B cell (primary cell): ENCODE measurements around the gene TDRD5. TPM values are rescaled to one million over a fixed set of nuclear protein-coding genes. Genes with fewer than 3 reads are reported as not detected.

Experiments
- ATAC-seq: fragments of 200-7000 bp; cut with Tn5 transposase; one replicate; pipeline ENCODE4 v1.10.0; 2021; ENCODE audit warnings: low read depth, mild to moderate bottlenecking, moderate number of reproducible peaks, moderate library complexity
- CTCF ChIA-PET: fragments of 350-600 bp; sonication (Branson Sonifier 250); formaldehyde crosslinking; loops from one replicate; lab custom pipeline; 2021; ENCODE audit warnings: antibody characterized with exemption, inconsistent platforms; lab: Charles Lee
- POLR2A ChIA-PET: fragments of 350-600 bp; sonication (Branson Sonifier 250); formaldehyde crosslinking; loops from one replicate; lab custom pipeline; 2021; ENCODE audit warnings: antibody characterized with exemption; lab: Charles Lee
- DNase-seq: peaks from one replicate; pipeline ENCODE4 v3.0.0; 2013
- H2AFZ ChIP-seq: 2 replicates; pipeline ENCODE4 v1.6.1; 2012; ENCODE audit warnings: mild to moderate bottlenecking, low read depth, low read length; ENCODE audit not compliant: insufficient read depth, poor library complexity, severe bottlenecking
- H3K27ac ChIP-seq, 2 donors: 1 replicate in 1 of 2; 2 replicates in 1 of 2; pipeline ENCODE4 v1.5.1; 2012 to 2013; ENCODE audit warnings: low read length in 2 of 2, mild to moderate bottlenecking in 2 of 2, moderate library complexity in 1 of 2
- H3K27me3 ChIP-seq, 4 experiments: fragments of 200-600 bp in 1 of 4; sonication (generic) in 1 of 4; replicated peaks in 1 of 4; 1 replicate in 2 of 4; 2 replicates in 2 of 4; pipeline versions ENCODE4 v1.6.1 to v1.7.0; 2013 to 2016; ENCODE audit warnings: low read length in 3 of 4, mild to moderate bottlenecking in 2 of 4, mixed read lengths in 1 of 4, moderate library complexity in 1 of 4; ENCODE audit not compliant: insufficient read depth in 4 of 4, control insufficient read depth in 3 of 4; ENCODE audit errors: control extremely low read depth in 1 of 4
- H3K36me3 ChIP-seq, 2 experiments: replicated peaks in 1 of 2; 1 replicate in 1 of 2; 2 replicates in 1 of 2; pipeline versions ENCODE4 v1.6.1 to v1.7.1; 2013; ENCODE audit warnings: low read length in 1 of 2; ENCODE audit not compliant: insufficient read depth in 2 of 2, control insufficient read depth in 1 of 2; ENCODE audit errors: control extremely low read depth in 1 of 2, extremely low read depth in 1 of 2
- H3K4me1 ChIP-seq, 2 donors: fragments of 200-600 bp in 1 of 2; sonication (generic) in 1 of 2; 1 replicate in 1 of 2; 2 replicates in 1 of 2; pipeline versions ENCODE4 v1.5.1 to v1.6.1; 2013 to 2017; ENCODE audit warnings: low read length in 2 of 2; ENCODE audit not compliant: control insufficient read depth in 2 of 2, insufficient read depth in 2 of 2
- H3K4me2 ChIP-seq: replicated peaks from 2 replicates; pipeline ENCODE3; 2012; ENCODE audit warnings: mild to moderate bottlenecking, low read depth, low read length; ENCODE audit not compliant: poor library complexity, severe bottlenecking
- H3K4me3 ChIP-seq, 5 experiments: fragments of 200-600 bp in 1 of 5; sonication (generic) in 1 of 5; 1 replicate in 3 of 5; 2 replicates in 2 of 5; pipeline versions ENCODE4 v1.5.1 to v1.7.0; 2011 to 2016; ENCODE audit warnings: low read length in 4 of 5, mild to moderate bottlenecking in 4 of 5, low read depth in 2 of 5, control low read depth in 1 of 5, moderate library complexity in 1 of 5; ENCODE audit not compliant: insufficient read depth in 1 of 5; ENCODE audit errors: control extremely low read depth in 1 of 5, extremely low read depth in 1 of 5
- H3K79me2 ChIP-seq: fragments of 200-600 bp; sonication (generic); one replicate; pipeline ENCODE4 v1.6.0; 2016; ENCODE audit warnings: low read length; ENCODE audit not compliant: control insufficient read depth, insufficient read depth
- H3K9ac ChIP-seq: fragments of 200-600 bp; sonication (generic); 2 replicates; pipeline ENCODE4 v1.6.1; 2017; ENCODE audit warnings: mild to moderate bottlenecking, low read length, moderate library complexity
- H3K9me3 ChIP-seq, 3 donors: one replicate each; pipeline versions ENCODE4 v1.6.1 to v1.7.1; 2013; ENCODE audit warnings: low read length in 2 of 3; ENCODE audit not compliant: control insufficient read depth in 2 of 3, insufficient read depth in 1 of 3; ENCODE audit errors: control extremely low read depth in 1 of 3
- H4K20me1 ChIP-seq: 2 replicates; pipeline ENCODE4 v1.6.0; 2012; ENCODE audit warnings: mild to moderate bottlenecking, low read length; ENCODE audit not compliant: insufficient read depth, control insufficient read depth, poor library complexity, severe bottlenecking
- H3K27ac Mint-ChIP-seq: one replicate; pipeline ENCODE4 v1.8.0; 2021; ENCODE audit warnings: mixed read lengths
- H3K27me3 Mint-ChIP-seq: one replicate; pipeline ENCODE4 v1.8.0; 2021; ENCODE audit warnings: mixed read lengths
- H3K4me1 Mint-ChIP-seq: one replicate; pipeline ENCODE4 v1.8.0; 2021; ENCODE audit warnings: mixed read lengths
- H3K4me3 Mint-ChIP-seq: one replicate; pipeline ENCODE4 v1.8.0; 2021; ENCODE audit warnings: mixed read lengths
- H3K9me3 Mint-ChIP-seq: one replicate; pipeline ENCODE4 v1.8.0; 2022; ENCODE audit warnings: mixed read lengths; ENCODE audit not compliant: insufficient read depth
- CTCF ChIP-seq: fragments of 200-600 bp; IDR thresholded peaks from one replicate; pipeline ENCODE4 v1.8.0; 2022; ENCODE audit warnings: antibody characterized with exemption, mild to moderate bottlenecking
- EZH2 ChIP-seq: IDR thresholded peaks from 2 replicates; pipeline ENCODE4 v1.6.1; 2012; ENCODE audit warnings: borderline replicate concordance, low read depth, mild to moderate bottlenecking, moderate library complexity, low read length; ENCODE audit not compliant: insufficient read depth, poor library complexity, severe bottlenecking
- WGBS: methylation state at CpG from one replicate; pipeline ENCODE4 v1.1.5; 2013; ENCODE audit warnings: missing lambda C conversion rate; ENCODE audit not compliant: insufficient coverage; 5-methylcytosine and 5-hydroxymethylcytosine counted together
- intact Hi-C: fragments of 100-400 bp; cut with micrococcal nuclease; formaldehyde crosslinking; loops from one replicate; pipeline ENCODE4 v1.10.0; 2022
- polyA plus RNA-seq: library from polyadenylated mRNA; depleted of rRNA; stranded (reverse); fragments of >200 nt; gene quantifications from 2 replicates; pipeline ENCODE4 v1.2.3, GENCODE V29; 2012
- total RNA-seq, 2 donors: library from RNA; stranded (reverse); fragments of 120-200 nt in 1 of 2; gene quantifications; 1 replicate in 1 of 2; 2 replicates in 1 of 2; pipeline versions ENCODE4 v1.2.3 to v1.2.4, GENCODE V29; 2013 to 2022

Gene TDRD5
- total and polyA plus RNA-seq, 2 donors (not counting 1 experiment from before 2014, with no cell fraction given), result not detected

- no peaks in the 10 kb centered on the region for H3K9me3 Mint-ChIP-seq
- intact Hi-C loops, result no loop called here
- no peaks in the 10 kb centered on the region for H3K4me1 Mint-ChIP-seq
- CTCF ChIA-PET, result no interaction called here
- no peak for ATAC-seq
- H3K9me3 ChIP-seq, result no peaks in the 10 kb centered on the region
- no peaks in the 10 kb centered on the region for H4K20me1 ChIP-seq
- H3K4me3 ChIP-seq, result no peak overlapping the region
- no peak overlapping the region for H3K27ac ChIP-seq
- WGBS, result 71% methylated on average over 1 of the region's 2 CpGs
- peaks cover 0 to 16% (median 2%) of the 10 kb centered on the region in 4 experiments for H3K27me3 ChIP-seq
- TF ChIP-seq CTCF, result no peak
- no peak for TF ChIP-seq EZH2
- H3K79me2 ChIP-seq, result no peaks in the 10 kb centered on the region
- DNase-seq, result no peak
- H3K4me3 Mint-ChIP-seq, result no peak overlapping the region
- no peak overlapping the region for H3K4me2 ChIP-seq
- H2AFZ ChIP-seq, result no peak overlapping the region
- no peak overlapping the region for H3K9ac ChIP-seq
- H3K27ac Mint-ChIP-seq, result no peak overlapping the region
- H3K27me3 Mint-ChIP-seq, result peaks cover 21% of the 10 kb centered on the region
- no peaks in the 10 kb centered on the region for H3K36me3 ChIP-seq
- no peaks in the 10 kb centered on the region for H3K4me1 ChIP-seq
- POLR2A ChIA-PET, result no interaction called here
These were observed 136.6 kb downstream of the TDRD5 start for GRCh38 chr1:179728271-179728670.

GRCh38 chr1:179729881-179730280 lies 138.2 kb downstream of the TDRD5 start:
- Histone ChIP-seq H3K9me3 (no peaks in the 10 kb centered on the region), H3K4me1 (no peaks in the 10 kb centered on the region), H2AFZ (no peak overlapping the region), H3K4me3 (no peak overlapping the region), H4K20me1 (no peaks in the 10 kb centered on the region), H3K9ac (no peak overlapping the region), H3K27ac (no peak overlapping the region), H3K4me2 (no peak overlapping the region), H3K36me3 (no peaks in the 10 kb centered on the region), H3K27me3 (peaks cover 0 to 16% (median 2%) of the 10 kb centered on the region in 4 experiments), H3K79me2 (no peaks in the 10 kb centered on the region)
- ChIA-PET CTCF (no interaction called here), POLR2A (no interaction called here)
- ATAC-seq (no peak), DNase-seq (no peak)
- Mint-ChIP-seq H3K9me3 (no peaks in the 10 kb centered on the region), H3K4me1 (no peaks in the 10 kb centered on the region), H3K27me3 (peaks cover 26% of the 10 kb centered on the region), H3K4me3 (no peak overlapping the region), H3K27ac (no peak overlapping the region)
- 97% methylated on average over 3 of the region's 4 CpGs for WGBS
- intact Hi-C loops, result no loop called here
- no peak for TF ChIP-seq EZH2
- no peak for TF ChIP-seq CTCF
